GM23248 (cell line): ENCODE measurements around the gene SDR42E1. TPM values are rescaled to one million over a fixed set of nuclear protein-coding genes. Genes with fewer than 3 reads are reported as not detected.

Experiments
- DNase-seq: peaks from one replicate; pipeline ENCODE4 v3.0.0-alpha.2; 2015
- H2AFZ ChIP-seq: fragments of 200-600 bp; sonication (generic); 2 replicates; pipeline ENCODE4 v1.6.1; 2016; ENCODE audit warnings: antibody characterized with exemption
- H3F3A ChIP-seq: fragments of 200-600 bp; sonication (generic); 2 replicates; pipeline ENCODE4 v1.6.1; 2016; ENCODE audit warnings: mild to moderate bottlenecking, antibody characterized with exemption, mixed run types; ENCODE audit not compliant: insufficient read depth
- H3K27ac ChIP-seq: fragments of 200-600 bp; sonication (generic); 2 replicates; pipeline ENCODE4 v1.5.1; 2016; ENCODE audit warnings: mild to moderate bottlenecking
- H3K27me3 ChIP-seq: fragments of 200-600 bp; sonication (generic); replicated peaks from 2 replicates; pipeline ENCODE4 v1.6.1; 2016; ENCODE audit warnings: mild to moderate bottlenecking; ENCODE audit not compliant: insufficient read depth
- H3K36me3 ChIP-seq: fragments of 200-600 bp; sonication (generic); 2 replicates; pipeline ENCODE4 v1.6.1; 2016; ENCODE audit warnings: low read depth, mild to moderate bottlenecking
- H3K4me1 ChIP-seq: fragments of 200-600 bp; sonication (generic); 2 replicates; pipeline ENCODE4 v1.6.1; 2016; ENCODE audit warnings: mild to moderate bottlenecking; ENCODE audit not compliant: insufficient read depth
- H3K4me2 ChIP-seq: fragments of 200-600 bp; sonication (generic); one replicate; pipeline ENCODE4 v1.6.1; 2016; ENCODE audit warnings: mild to moderate bottlenecking; ENCODE audit not compliant: unreplicated experiment
- H3K4me3 ChIP-seq: fragments of 200-600 bp; sonication (generic); 2 replicates; pipeline ENCODE4 v1.5.1; 2016; ENCODE audit warnings: mild to moderate bottlenecking
- H3K79me2 ChIP-seq: fragments of 200-600 bp; sonication (generic); 2 replicates; pipeline ENCODE4 v1.6.1; 2016; ENCODE audit warnings: mild to moderate bottlenecking; ENCODE audit not compliant: insufficient read depth
- H3K9ac ChIP-seq: fragments of 200-600 bp; sonication (generic); 2 replicates; pipeline ENCODE4 v1.6.1; 2016; ENCODE audit warnings: mild to moderate bottlenecking
- H3K9me2 ChIP-seq: fragments of 200-600 bp; sonication (generic); 2 replicates; pipeline ENCODE4 v1.6.1; 2016; ENCODE audit warnings: mixed run types, mild to moderate bottlenecking, moderate library complexity; ENCODE audit not compliant: insufficient read depth
- H3K9me3 ChIP-seq: fragments of 200-600 bp; sonication (generic); one replicate; pipeline ENCODE4 v1.6.1; 2017; ENCODE audit warnings: low read depth
- H4K20me1 ChIP-seq: fragments of 200-600 bp; sonication (generic); 2 replicates; pipeline ENCODE4 v1.6.0; 2016; ENCODE audit not compliant: insufficient read depth
- EZH2 ChIP-seq: fragments of 200-600 bp; sonication (generic); IDR thresholded peaks from 2 replicates; pipeline ENCODE4 v1.6.1; 2018; ENCODE audit warnings: antibody characterized with exemption, mild to moderate bottlenecking; ENCODE audit not compliant: insufficient read depth, poor library complexity, severe bottlenecking
- EZH2phosphoT487 ChIP-seq: fragments of 200-600 bp; sonication (generic); IDR thresholded peaks from 2 replicates; pipeline ENCODE4 v1.6.1; 2018; ENCODE audit warnings: antibody characterized with exemption, moderate library complexity, mild to moderate bottlenecking, low read depth; ENCODE audit not compliant: insufficient read depth
- WGBS, 2 experiments: methylation state at CpG; one replicate each; pipeline ENCODE4 v1.1.6; 2015 to 2017; ENCODE audit warnings: low lambda C conversion rate in 2 of 2, low coverage in 1 of 2; ENCODE audit errors: missing lambda C conversion rate in 2 of 2; 5-methylcytosine and 5-hydroxymethylcytosine counted together
- in situ Hi-C: fragments of 300-500 bp; cut with MboI; formaldehyde crosslinking; loops from 2 replicates; pipeline ENCODE4 v1.15.0; 2020
- polyA plus RNA-seq: library from polyadenylated mRNA; unstranded; fragments of >200 nt; fragmentation: Nextera tagmentation; extraction: Ambion mirVana; gene quantifications from 2 replicates; pipeline ENCODE4 v1.2.1, GENCODE V29; 2016
- total RNA-seq: library from RNA; depleted of rRNA; stranded (reverse); fragments of >200 nt; shearing (Covaris generic); gene quantifications from 2 replicates; pipeline ENCODE4 v1.2.3, GENCODE V29; 2014

SDR42E1 gene
- total and polyA plus RNA-seq, 2 experiments from 2014 or later, result not detected

DNA sequence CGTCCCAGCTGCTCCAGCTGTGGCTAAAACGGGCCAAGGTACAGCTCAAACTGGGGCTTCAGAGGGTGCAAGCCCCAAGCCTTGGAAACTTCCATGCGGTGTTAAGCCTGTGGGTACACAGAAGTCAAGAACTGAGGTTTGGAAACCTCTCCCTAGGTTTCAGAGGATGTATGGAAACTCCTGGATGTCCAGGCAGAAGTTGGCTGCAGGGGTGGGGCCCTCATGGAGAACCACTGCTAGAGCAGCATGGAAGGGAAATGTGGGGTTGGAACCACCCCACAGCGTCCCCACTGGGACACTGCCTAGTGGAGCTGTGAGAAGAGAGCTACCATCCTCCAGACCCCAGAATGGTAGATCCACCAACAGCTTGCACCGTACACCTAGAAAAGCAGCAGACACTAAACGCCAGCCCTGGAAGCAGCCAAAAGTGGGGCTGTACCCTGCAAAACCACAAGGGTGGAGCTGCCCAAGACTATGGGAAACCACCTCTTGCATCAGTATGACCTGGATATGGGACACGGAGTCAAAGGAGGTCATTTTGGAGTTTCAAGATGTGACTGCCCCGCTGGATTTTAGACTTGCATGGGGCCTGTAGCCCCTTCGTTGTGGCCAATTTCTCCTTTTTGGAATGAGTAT lies 2.2 kb downstream of the SDR42E1 start:
- DNase-seq, result no peak
- TF ChIP-seq EZH2phosphoT487, result no peak
- TF ChIP-seq EZH2, result no peak
- Histone ChIP-seq H3K4me2 (no peak overlapping the region), H3K9me2 (no peaks in the 10 kb centered on the region), H3F3A (no peaks in the 10 kb centered on the region), H3K4me3 (no peak overlapping the region), H3K9me3 (no peaks in the 10 kb centered on the region), H2AFZ (no peak overlapping the region), H3K27me3 (peaks cover 3% of the 10 kb centered on the region; the same call in 1 of the 2 replicates), H3K27ac (no peak overlapping the region), H3K79me2 (no peaks in the 10 kb centered on the region), H3K36me3 (no peaks in the 10 kb centered on the region), H3K4me1 (no peaks in the 10 kb centered on the region), H4K20me1 (no peaks in the 10 kb centered on the region), H3K9ac (no peak overlapping the region)
- WGBS, 2 experiments, result 48 to 52% methylated on average over 9 of the region's 9 CpGs
- in situ Hi-C loops, result no loop called here

DNA sequence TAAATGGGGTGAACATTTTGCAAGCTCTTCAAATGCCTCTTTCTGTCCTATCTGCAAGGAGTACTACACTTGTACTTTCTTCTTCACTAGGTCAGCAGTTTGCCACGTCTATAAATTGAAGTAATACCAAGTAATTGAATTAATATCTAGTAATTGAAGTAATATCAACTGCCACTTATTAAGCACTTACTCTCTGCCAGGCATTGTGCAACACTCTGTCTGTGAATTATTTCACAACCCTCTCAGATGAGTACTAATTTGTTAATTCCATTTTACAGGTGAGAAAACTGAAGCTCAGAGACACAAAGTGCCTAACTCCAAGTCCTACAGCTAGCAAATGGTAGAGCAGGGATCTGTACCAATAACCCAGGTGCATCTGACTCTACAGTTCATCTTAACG lies 4.1 kb downstream of the SDR42E1 start:
- Histone ChIP-seq H3K4me1 (no peaks in the 10 kb centered on the region), H3F3A (no peaks in the 10 kb centered on the region), H3K27me3 (no peaks in the 10 kb centered on the region; the same call in 1 of the 2 replicates), H3K4me3 (no peak overlapping the region), H3K9ac (no peak overlapping the region), H3K9me3 (no peaks in the 10 kb centered on the region), H3K79me2 (no peaks in the 10 kb centered on the region), H3K9me2 (no peaks in the 10 kb centered on the region), H3K4me2 (no peak overlapping the region), H4K20me1 (no peaks in the 10 kb centered on the region), H3K36me3 (no peaks in the 10 kb centered on the region), H3K27ac (no peak overlapping the region), H2AFZ (no peak overlapping the region)
- 33 to 40% methylated on average over 2 of the region's 2 CpGs for WGBS, 2 experiments
- in situ Hi-C loops, result no loop called here
- DNase-seq, result no peak
- TF ChIP-seq EZH2phosphoT487 (no peak), EZH2 (no peak)

DNA sequence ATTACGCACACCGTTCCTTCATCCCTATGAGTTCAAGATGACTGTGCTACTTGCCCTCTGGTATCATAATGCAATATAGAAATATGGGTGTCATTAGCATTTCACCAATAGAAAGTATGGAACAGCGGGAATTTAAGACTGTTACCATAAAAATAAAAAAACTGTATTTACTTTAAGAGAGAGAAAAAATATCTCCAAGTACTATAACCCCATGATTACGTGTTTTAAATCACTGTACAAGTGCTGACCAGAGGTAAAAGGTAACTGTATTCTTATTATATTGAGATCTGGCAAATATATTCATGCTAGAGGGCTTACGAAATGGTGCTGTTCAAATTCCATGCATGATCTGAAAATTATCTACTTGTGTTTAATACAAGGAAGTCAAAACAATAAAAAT lies 5.2 kb downstream of the SDR42E1 start:
- Histone ChIP-seq H3K4me3 (no peak overlapping the region), H2AFZ (no peak overlapping the region), H3K36me3 (no peaks in the 10 kb centered on the region), H3F3A (no peaks in the 10 kb centered on the region), H3K27ac (no peak overlapping the region), H3K9me2 (no peaks in the 10 kb centered on the region), H3K79me2 (no peaks in the 10 kb centered on the region), H3K4me1 (no peaks in the 10 kb centered on the region), H3K9me3 (no peaks in the 10 kb centered on the region), H3K4me2 (no peak overlapping the region), H3K9ac (no peak overlapping the region), H3K27me3 (no peaks in the 10 kb centered on the region; the same call in 1 of the 2 replicates), H4K20me1 (no peaks in the 10 kb centered on the region)
- 66 to 73% methylated on average over 5 of the region's 5 CpGs for WGBS, 2 experiments
- in situ Hi-C loops, result no loop called here
- DNase-seq, result no peak
- TF ChIP-seq EZH2, result no peak
- no peak for TF ChIP-seq EZH2phosphoT487

DNA sequence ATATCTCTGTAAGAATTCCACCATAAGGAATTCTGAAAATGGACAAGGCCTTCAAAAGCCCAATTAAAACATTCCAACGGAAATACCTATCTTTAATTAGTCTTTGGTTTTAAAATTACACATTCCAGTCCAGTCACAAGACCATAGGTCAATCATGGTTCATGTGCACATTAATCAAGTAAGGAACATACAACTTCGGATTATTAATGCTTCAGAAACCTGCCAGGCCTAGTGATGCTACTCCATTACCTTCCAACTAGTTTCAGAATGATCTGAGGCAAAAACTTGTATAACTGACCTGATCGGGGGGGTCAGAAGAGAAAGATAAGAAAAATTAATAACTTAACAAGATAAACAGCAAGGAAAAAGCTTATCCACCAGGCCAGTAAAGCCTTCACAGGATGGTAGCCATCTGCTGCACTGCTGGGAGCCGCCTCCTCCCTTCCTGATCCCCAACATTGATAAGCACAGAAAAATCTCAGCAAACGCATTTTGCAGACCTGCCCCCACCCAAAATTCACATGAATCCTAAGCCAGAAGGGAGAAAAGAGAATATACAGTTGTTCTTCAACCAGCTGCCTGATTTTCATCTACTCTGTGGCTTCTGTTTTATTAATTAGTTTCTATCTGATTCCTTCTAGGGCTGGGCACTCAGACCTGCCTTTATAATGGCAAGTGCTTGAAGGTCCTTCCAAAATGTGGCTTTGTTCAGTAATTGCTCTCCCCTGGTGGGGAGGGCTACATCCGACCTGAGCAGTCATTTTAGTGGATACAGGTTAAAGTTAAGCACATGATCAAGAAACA lies 6.0 kb downstream of the SDR42E1 start:
- H3K9ac ChIP-seq, result no peak overlapping the region
- H3K9me3 ChIP-seq, result no peaks in the 10 kb centered on the region
- TF ChIP-seq EZH2phosphoT487, result no peak
- H2AFZ ChIP-seq, result no peak overlapping the region
- no peaks in the 10 kb centered on the region for H3F3A ChIP-seq
- H3K36me3 ChIP-seq, result no peaks in the 10 kb centered on the region
- no peaks in the 10 kb centered on the region; the same call in 1 of the 2 replicates for H3K27me3 ChIP-seq
- WGBS, 2 experiments, result 57 to 60% methylated on average over 6 of the region's 6 CpGs
- no peaks in the 10 kb centered on the region for H3K79me2 ChIP-seq
- no peaks in the 10 kb centered on the region for H3K4me1 ChIP-seq
- in situ Hi-C loops, result no loop called here
- no peak for DNase-seq
- H3K27ac ChIP-seq, result no peak overlapping the region
- H3K4me2 ChIP-seq, result no peak overlapping the region
- no peaks in the 10 kb centered on the region for H4K20me1 ChIP-seq
- H3K4me3 ChIP-seq, result no peak overlapping the region
- no peaks in the 10 kb centered on the region for H3K9me2 ChIP-seq
